Measurements from ENCODE around the gene PCDHB14.
"Not testable (repeated sequence)": the region's sequence is repeated elsewhere in the genome, so short reads cannot be mapped to it uniquely, and the experiment has no call there.

The PCDHB14 gene

GRCh38 chr5:141223112-141223783, at the start of gene PCDHB14:
Gene PCDHB14 (plus strand): TSS chr5:141223343. CDS start chr5:141223506, 163 bp downstream.
- DNase-seq = peak; percentile 34 to 75

- DNase-seq = not testable (repeated sequence)
Observed at GRCh38 chr5:141174291-141175104, 48.6 kb upstream of the PCDHB14 start.

DNA sequence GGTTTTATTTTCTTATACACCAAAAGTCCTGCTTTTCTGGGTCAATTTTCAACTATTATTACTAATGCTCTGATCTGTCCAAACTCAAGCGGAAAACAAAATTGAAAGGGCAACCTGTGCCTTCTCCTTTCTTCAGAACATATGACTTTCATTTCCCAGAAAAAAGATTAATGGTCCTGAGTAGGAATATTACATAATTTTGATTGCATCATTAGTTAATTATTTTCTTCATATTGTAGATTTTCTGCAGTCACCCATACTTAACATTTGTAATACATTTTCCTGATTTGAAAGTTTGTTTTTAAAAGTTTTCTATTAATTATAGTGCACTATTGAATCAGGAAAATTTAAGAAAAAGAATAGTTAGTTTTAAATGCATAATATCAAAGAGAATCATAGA, 47.2 kb upstream of the PCDHB14 start:
- no peak for DNase-seq

DNA sequence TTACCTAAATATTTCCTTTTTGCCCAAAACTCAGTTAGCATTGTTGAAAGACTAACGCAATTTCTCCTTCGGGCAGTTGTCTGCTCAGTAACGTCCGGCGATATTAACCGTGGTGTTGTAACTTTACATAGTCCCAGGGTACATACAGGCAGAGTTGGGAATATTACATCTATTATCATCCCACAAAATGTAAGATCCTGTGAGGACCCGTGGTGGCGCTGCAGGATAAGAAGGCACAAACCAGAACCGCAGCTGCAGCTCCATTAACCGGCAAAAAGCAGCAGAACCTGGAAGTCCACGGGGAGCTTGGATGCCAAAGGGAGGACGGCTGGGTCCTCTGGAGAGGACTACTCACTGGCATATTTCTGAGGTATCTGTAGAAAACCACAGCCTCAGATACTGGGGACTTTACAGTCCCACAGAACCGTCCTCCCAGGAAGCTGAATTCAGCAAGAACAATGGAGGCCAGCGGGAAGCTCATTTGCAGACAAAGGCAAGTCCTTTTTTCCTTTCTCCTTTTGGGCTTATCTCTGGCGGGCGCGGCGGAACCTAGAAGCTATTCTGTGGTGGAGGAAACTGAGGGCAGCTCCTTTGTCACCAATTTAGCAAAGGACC, 45.5 kb upstream of the PCDHB14 start, which contains the start of gene PCDHB8:
TSS of gene PCDHB8 (plus strand) at position 214 of the 615 bp plus-strand sequence. CDS start at position 459, 245 bp downstream.
- DNase-seq = peak in 1 of 2 experiments; percentile 4

- not testable (repeated sequence) for DNase-seq
Observed at GRCh38 chr5:141179371-141179770, 43.8 kb upstream of the PCDHB14 start.

- not testable (repeated sequence) for DNase-seq
Observed at GRCh38 chr5:141179876-141180275, 43.3 kb upstream of the PCDHB14 start.

GRCh38 chr5:141180313-141180712, 42.8 kb upstream of the PCDHB14 start:
- DNase-seq = no peak

DNA sequence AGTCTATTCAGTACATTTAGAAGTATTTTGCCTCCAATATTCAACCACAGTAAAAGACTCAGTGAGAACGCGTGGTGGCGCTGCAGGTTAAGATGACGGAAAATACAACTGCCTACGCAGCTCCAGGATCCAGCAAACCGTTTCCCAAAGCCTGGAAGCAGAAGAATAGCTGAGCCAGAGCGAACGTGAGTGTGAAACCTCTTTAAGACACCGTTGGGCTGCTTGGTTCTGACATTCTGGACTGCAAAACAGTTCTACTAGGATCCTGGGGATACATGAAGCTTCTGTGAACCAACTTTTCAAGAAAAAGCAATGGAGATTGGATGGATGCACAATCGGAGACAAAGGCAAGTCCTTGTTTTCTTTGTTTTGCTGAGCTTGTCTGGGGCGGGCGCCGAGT, 40.9 kb upstream of the PCDHB14 start, which contains the start of gene PCDHB16:
TSS of gene PCDHB16 (plus strand) at position 140 of the 400 bp plus-strand sequence. CDS start at position 313, 173 bp downstream.
- DNase-seq = peak in 1 of 2 experiments; percentile 23

GRCh38 chr5:141184117-141184855, 38.9 kb upstream of the PCDHB14 start:
- not testable (repeated sequence) for DNase-seq

GRCh38 chr5:141186897-141187512, 36.1 kb upstream of the PCDHB14 start, which contains the start of gene PCDHB9:
Gene PCDHB9 (plus strand): TSS chr5:141187161. CDS start chr5:141187319, 158 bp downstream.
- peak; percentile 71 to 81 for DNase-seq

DNA sequence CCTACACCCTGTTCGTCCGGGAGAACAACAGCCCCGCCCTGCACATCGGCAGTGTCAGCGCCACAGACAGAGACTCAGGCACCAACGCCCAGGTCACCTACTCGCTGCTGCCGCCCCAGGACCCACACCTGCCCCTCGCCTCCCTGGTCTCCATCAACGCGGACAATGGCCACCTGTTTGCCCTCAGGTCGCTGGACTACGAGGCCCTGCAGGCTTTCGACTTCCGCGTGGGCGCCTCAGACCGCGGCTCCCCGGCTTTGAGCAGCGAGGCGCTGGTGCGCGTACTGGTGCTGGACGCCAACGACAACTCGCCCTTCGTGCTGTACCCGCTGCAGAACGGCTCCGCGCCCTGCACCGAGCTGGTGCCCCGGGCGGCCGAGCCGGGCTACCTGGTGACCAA, 34.5 kb upstream of the PCDHB14 start:
- not testable (repeated sequence) for DNase-seq

DNA sequence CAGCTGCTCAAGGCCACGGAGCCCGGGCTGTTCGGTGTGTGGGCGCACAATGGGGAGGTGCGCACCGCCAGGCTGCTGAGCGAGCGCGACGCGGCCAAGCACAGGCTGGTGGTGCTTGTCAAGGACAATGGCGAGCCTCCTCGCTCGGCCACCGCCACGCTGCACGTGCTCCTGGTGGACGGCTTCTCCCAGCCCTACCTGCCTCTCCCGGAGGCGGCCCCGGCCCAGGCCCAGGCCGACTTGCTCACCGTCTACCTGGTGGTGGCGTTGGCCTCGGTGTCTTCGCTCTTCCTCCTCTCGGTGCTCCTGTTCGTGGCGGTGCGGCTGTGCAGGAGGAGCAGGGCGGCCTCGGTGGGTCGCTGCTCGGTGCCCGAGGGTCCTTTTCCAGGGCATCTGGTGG, 34.0 kb upstream of the PCDHB14 start:
- DNase-seq = not testable (repeated sequence)

DNA sequence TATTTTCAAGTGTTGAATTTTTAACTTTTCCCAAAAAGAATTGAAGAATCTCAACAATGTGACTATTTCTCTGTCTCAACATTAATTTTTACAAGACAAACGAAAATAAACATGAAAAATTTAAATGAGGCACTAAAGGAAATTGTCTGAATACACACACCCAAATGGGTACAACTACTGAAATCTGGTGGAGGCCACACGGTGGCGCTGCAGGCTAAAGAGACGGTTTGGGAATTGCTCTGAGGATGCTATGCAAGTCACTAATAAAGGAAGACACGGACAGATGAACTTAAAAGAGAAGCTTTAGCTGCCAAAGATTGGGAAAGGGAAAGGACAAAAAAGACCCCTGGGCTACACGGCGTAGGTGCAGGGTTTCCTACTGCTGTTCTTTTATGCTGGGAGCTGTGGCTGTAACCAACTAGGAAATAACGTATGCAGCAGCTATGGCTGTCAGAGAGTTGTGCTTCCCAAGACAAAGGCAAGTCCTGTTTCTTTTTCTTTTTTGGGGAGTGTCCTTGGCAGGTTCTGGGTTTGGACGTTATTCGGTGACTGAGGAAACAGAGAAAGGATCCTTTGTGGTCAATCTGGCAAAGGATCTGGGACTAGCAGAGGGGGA, 30.9 kb upstream of the PCDHB14 start, which contains the start of gene PCDHB10:
TSS of gene PCDHB10 (plus strand) at position 244 of the 616 bp plus-strand sequence. CDS start at position 444, 200 bp downstream.
- peak; percentile 19 to 69 for DNase-seq

DNA sequence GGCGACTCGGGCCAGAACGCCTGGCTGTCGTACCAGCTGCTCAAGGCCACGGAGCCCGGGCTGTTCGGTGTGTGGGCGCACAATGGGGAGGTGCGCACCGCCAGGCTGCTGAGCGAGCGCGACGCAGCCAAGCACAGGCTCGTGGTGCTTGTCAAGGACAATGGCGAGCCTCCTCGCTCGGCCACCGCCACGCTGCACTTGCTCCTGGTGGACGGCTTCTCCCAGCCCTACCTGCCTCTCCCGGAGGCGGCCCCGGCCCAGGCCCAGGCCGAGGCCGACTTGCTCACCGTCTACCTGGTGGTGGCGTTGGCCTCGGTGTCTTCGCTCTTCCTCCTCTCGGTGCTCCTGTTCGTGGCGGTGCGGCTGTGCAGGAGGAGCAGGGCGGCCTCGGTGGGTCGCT, 28.8 kb upstream of the PCDHB14 start:
- DNase-seq = not testable (repeated sequence)

GRCh38 chr5:141196363-141196762, 26.8 kb upstream of the PCDHB14 start:
- no peak for DNase-seq

GRCh38 chr5:141199359-141200235, 23.5 kb upstream of the PCDHB14 start, which contains the start of gene PCDHB11:
Gene PCDHB11 (plus strand): TSS chr5:141199627. CDS start chr5:141199775, 148 bp downstream.
- peak in 1 of 2 experiments; percentile 38 for DNase-seq

DNA sequence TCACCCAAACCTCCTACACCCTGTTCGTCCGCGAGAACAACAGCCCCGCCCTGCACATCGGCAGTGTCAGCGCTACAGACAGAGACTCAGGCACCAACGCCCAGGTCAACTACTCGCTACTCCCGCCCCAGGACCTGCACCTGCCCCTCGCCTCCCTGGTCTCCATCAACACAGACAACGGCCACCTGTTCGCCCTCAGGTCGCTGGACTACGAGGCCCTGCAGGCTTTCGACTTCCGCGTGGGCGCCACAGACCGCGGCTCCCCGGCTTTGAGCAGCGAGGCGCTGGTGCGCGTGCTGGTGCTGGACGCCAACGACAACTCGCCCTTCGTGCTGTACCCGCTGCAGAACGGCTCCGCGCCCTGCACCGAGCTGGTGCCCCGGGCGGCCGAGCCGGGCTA, 22.0 kb upstream of the PCDHB14 start:
- DNase-seq = not testable (repeated sequence)

GRCh38 chr5:141201646-141202045, 21.5 kb upstream of the PCDHB14 start:
- DNase-seq = not testable (repeated sequence)

GRCh38 chr5:141208478-141208877, 14.7 kb upstream of the PCDHB14 start, which contains the start of gene PCDHB12:
Gene PCDHB12 (plus strand): TSS chr5:141208719. CDS start chr5:141208908, 189 bp downstream.
- DNase-seq = peak in 1 of 2 experiments; percentile 14

GRCh38 chr5:141210281-141210680, 12.9 kb upstream of the PCDHB14 start:
- DNase-seq = not testable (repeated sequence)
